GM18498 (cell line): ENCODE measurements around the gene KLHL40.

Source experiments
- ATAC-seq: cut with Tn5 transposase; IDR thresholded peaks from one replicate; pipeline ENCODE4 v1.9.1; 2021; ENCODE audit warnings: mild to moderate bottlenecking, moderate library complexity; ENCODE audit not compliant: unreplicated experiment

KLHL40 gene

DNA sequence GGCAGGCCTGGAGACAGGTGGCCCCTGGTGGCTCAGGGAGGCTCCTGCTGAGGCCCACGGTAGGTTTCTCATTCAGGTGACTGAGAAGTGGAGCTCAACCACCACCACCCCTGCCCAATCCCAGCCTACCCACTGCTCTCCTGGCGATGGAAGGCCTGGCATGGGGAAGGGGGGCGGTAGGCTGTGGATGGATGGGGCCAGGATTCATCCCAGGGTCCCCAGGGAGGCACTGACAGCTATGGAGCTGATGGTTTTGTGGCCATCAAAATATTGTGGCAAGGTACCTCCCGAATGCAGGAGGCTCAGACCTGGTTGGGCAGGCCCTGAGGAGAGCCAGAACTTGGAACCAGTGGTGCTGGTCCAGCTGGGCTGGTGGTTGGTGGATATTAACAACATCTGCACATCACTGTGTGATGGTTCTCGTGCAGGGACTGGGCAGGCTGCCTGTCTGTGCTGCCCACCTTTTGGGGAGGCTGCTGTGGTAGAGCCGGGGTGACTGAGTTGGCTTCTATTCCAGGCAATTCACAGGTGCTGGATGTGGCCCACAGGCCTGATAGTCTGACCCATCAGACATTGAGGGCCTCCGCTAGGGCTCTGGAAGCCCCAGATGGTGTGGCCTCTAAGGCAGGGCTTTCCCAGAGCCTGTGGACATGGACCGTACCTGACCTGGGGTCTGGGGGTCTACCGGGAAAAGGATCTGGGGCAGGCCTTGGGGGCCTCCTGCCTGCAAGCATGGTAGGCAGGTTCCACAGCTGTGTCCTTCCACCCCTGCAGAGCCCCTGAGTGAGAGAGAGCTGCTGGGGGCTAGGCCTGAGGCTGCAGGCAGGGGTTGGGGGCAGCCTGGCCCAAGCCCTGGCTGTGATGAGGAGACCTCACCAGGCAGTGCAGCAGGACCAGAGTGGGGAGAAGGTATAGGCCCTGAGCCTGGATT is 28.4 kb upstream of the KLHL40 start:
- ATAC-seq: no peak

DNA sequence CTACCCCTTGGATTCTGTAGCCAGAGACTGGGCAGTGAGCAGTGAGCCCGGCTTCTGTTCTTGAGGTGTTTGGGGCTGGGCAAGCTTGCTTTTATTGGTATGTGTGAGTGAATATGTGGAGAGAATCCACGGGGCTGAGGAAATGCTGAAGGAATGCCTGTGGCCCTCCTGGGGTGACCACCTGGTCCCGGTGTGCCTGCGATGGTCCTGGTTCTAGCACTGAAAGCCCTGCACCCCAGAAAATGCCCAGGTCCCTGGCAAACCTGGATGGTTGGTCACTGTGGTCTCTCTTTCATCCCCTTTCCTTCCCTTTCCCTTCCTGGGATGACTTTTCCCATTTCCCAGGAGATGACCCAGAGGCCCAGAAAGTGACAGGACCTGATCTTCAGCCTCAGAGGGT is 27.7 kb upstream of the KLHL40 start:
- no peak for ATAC-seq

DNA sequence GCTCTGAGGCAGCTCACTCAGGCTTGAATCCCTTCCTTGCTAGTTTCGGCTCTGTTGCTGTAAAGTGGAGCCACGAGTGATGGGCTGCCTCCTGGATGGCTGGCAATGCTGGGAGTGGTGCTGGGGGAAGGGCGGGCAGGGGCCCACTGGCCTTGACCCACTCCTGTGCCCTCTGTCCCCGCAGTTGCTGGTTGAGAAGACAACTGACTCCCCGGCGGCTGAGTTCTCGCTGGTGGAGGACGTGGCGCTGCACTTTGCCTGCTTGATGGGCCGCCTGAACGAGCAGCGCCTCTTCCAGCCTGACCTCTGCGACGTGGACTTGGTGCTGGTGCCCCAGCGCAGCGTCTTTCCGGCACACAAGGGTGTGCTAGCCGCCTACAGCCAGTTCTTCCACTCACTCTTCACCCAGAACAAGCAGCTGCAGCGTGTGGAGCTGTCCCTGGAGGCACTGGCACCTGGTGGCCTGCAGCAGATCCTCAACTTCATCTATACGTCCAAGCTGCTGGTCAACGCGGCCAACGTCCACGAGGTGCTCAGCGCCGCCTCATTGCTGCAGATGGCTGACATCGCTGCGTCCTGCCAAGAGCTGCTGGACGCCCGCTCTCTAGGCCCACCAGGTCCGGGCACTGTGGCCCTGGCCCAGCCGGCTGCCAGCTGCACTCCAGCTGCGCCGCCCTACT is 27.1 kb upstream of the KLHL40 start:
- ATAC-seq: no peak

DNA sequence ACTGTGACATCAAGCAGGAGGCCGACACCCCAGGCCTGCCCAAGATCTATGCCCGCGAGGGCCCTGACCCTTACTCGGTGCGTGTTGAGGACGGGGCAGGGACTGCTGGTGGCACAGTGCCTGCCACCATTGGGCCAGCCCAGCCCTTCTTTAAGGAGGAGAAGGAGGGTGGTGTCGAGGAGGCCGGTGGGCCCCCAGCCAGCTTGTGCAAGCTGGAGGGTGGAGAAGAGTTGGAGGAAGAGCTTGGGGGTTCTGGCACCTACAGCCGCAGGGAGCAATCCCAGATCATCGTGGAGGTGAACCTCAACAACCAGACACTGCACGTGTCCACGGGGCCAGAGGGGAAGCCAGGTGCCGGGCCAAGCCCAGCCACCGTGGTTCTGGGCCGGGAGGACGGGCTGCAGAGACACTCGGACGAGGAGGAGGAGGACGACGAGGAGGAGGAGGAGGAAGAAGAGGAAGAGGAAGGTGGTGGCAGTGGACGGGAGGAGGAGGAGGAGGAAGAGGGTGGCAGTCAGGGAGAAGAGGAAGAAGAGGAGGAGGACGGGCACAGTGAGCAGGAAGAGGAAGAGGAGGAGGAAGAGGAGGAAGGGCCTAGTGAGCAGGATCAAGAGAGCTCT is 26.5 kb upstream of the KLHL40 start:
- no peak for ATAC-seq

DNA sequence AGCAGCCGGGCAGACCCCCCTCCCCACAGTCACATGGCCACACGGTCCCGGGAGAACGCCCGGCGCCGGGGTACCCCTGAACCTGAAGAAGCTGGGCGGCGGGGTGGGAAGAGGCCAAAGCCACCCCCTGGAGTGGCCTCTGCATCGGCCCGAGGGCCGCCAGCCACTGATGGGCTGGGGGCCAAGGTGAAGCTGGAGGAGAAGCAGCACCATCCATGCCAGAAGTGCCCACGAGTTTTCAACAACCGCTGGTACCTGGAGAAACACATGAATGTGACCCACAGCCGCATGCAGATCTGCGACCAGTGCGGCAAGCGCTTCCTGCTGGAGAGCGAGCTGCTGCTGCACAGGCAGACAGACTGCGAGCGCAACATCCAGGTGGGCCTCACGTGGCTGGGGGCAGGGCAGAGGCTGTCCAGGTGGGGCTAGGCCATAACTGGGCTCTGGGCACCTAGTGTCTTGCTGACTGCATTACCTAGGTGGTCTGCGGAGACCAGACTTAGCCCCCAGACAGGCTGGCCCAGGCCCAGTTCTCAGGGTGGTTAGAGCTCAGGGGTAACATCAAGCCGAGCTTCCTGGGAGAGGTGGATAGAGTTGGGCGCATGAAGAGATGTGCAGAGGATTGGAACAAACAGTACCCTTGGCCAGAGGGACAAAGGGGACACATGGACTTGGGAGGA is 25.7 kb upstream of the KLHL40 start:
- ATAC-seq: no peak

DNA sequence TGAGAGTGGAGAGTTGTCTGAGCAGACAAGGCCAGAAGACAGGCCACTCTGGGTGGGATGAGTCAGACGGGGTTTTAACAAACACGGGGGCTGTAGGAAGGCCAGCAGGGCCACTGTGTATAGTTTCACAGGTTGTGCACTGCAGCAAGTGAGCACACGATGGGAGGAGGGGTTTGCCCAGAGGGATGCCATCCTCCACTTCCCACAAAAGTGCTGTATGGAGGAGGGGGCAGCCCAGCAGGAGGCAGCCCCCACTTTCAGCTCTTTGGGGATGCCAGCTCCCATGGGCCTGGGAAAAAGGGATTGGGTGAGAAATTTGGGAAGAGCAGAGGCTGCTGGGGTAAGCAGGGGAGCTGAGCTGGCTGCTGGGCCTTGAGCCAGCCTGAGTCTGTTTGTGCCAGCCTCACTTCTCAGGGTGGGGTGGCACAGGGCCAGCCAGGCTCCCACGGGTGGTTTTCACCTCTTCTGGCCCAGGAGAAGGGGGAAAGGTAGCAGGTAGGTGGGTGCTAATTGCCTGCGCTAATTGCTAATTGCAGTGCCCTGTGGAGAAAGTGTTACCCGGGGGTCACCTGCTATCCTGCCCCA is 25.1 kb upstream of the KLHL40 start:
- no peak for ATAC-seq

DNA sequence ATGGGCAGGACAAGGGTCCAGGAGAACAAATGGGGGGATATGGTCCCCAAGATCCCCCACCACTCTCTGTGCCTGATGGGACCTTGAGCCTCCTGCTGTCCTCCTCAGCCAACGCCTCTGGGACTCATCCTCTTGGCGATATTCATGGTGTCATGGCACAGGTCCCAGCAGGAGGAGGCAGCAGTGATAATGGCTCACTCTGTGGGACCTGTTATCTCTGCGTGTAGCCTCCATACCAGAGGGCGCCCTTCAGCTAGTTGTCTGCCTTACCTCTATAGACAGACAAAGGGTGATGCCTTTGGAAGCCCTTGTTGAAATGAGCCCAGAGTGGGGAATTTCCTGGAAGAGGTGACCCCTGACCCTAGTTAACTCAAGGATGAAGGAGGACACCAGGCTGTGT is 24.4 kb upstream of the KLHL40 start:
- no peak for ATAC-seq

DNA sequence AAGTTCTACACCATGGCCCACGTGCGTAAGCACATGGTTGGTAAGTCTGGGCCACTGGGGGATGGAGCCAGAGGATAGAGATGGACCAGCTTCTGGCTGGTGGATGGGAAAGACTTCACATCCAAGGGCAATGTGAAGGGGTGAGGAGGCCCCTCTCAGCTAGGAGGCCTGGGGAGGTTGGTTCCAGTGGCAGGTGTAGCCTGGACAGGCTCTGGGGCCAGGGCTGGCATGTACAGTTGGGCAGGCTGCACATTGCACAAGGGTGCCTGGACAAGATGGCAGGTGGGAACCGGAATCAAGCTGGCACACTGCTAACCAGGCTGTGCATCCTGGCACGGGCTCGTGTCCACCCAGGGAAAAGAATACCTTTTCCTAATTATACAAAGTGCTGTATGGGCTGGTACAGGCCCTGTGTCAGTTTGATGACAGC is 23.7 kb upstream of the KLHL40 start:
- no peak for ATAC-seq

DNA sequence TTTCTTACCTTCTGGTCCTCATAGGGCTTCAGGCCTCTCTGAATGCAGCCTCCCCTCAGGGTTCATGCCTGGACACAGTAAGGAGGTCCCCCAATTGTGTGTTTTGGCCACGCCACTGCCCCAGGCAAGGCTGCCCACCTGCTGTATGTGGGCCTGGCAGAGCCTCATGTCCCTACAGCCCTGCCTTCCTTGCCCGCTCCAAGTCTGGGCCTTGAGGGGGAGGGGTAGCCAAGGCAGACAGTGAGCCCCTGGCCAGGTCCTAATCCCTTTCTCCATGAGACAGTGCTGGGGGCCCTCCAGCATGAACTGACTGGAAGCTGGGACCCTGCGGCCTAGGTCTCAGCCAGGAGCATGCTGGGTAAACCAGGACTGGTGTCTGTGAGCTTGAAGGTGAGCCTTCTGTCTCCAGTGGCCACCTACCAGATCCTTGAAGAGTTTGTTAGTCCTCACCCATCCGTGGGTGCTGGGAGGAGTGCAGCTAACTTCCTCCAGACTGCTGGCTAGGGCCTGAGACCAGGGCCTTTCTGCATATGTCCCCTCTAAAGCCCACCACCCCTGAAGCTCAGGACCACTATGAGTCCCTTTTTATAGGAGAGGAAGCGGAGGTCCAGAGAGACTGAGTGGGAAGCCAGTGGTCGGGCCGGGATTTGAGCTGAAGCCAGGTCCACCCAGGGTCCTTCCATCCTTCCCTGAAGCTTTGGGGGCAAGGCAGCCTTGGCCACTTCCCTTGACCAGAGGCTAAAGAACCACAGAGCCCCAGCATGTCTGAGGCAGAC is 23.1 kb upstream of the KLHL40 start:
- ATAC-seq: no peak

DNA sequence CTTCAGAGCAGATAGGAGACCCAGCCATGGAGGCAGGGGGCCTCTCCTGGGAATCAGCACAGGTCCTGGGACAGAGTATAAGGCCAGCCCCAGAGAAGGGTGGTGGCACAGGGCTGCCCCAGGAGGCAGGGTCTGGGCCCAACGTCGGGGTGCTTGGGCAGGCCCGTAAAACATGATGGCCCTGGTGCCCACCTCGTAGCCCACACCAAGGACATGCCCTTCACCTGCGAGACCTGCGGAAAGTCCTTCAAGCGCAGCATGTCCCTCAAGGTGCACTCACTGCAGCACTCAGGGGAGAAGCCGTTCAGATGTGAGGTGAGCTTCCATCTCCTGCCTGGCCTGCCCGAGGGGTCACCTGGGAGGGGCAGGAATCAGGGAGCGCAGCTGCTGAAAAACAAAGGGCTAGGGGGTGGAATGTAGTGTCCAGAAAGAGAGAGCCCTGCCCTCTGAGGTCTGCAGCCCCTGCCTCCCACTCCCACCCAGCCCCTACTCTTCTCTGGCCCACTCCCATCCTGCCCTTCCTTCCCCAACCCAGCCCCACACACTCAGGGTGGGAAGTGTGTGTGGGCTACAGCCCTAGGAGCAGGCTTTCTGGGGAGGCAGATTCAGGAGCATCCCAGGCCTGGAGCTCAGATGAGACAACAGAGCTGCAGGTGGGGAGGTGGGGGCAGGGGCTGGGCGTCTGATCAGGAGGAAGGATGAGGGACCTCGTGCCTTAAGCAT is 22.4 kb upstream of the KLHL40 start:
- no peak for ATAC-seq

DNA sequence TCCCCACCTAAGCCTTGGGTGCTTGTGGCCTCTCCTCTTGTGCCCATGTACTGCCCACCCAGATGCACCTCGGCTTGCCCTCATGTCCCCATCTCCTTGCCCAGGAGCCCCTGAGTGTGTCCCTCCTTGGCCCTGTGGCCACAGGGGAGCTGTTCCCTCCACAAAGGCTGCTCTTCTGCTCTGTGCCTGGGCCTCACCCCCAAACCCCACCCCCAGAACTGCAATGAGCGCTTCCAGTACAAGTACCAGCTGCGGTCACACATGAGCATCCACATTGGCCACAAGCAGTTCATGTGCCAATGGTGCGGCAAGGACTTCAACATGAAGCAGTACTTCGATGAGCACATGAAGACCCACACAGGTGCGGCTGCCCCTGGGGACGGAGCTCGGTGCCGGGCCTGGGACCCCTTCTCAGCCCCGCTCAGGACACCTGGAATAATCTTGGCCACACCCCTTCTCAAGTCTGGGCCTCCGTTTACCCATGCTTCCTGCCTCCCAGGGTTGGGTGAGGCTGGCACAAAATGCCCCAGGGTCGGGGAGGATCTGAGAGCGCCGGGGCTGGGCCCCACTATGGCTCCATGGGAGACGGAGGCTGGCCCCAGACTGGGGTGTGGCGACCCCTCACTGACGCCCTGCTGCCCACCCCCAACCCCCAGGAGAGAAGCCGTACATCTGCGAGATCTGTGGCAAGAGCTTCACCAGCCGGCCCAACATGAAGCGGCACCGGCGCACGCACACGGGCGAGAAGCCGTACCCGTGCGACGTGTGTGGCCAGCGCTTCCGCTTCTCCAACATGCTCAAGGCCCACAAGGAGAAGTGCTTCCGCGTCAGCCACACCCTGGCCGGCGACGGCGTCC is 21.5 kb upstream of the KLHL40 start:
- no peak for ATAC-seq

DNA sequence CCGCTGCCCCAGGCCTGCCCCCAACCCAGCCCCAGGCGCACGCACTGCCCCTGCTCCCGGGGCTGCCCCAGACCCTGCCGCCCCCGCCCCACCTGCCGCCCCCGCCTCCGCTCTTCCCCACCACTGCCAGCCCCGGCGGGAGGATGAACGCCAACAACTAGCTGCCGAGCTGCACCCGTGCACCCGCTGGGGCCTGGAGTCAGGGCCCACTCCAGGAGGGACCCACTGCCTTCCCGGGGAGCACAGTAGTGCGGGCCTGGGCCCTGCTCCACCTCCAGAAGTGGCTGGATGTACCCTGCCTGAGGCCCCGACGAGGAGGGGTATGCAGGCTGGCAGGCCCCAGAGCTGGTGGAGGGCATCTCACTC is 20.9 kb upstream of the KLHL40 start:
- ATAC-seq: no peak

DNA sequence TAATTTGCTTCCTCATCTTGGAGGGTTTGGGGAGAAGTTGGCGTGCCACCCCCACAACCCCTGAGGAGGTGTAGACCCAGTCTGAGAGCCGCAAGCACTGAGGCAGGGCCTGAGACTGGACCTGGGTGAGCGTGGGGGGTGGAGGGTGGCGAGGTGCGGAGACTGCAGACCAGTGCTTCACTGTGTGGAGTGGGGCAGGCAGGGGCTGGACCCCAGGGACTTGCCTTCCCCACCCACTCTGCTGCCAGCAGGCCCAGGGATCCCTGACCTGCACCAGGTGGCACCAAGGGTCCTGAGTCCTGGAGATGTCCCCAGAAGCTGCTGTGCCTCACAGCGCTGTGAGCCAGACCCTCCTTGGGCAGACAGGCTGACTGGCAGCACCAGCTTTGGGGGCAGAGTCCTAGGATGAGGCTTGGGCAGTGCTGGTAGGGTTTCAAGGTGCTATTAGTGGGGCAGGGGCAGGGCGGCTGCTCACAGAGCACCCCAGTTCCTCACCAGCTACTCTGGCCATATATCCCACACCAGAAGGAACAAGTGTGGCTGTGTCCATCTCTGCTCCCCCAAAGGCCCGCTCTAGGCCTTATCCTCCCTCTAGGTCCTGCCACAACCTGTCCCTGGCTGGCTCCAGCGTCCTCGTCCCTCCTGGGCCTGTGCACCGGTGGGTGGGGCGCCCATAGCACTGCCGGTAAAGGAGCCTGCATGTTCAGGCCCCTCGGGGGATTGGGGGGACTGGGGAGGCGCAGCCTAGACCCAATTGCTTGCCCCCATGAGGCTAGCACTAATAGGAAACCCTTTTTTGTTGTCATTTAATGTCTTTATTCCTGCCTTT is 20.1 kb upstream of the KLHL40 start:
- ATAC-seq: no peak

DNA sequence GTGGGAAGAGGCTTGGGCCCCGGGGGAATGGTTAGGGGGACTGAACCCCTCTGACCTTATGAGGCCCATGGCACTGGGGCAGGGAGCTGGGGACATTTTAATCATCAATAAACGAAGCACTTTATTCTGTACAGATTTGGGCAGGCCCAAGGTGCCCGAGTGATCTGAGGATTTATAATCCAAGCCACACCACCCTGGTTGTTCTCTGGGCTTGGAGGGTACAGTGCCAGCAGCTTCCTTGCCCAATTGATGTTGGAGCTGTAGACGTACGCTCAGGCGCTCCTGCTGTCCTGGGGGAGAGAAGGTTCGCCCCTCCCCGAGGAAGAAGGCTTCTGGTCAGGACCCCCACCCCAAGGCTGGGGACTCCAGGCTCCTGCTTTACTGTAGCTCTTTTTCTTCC is 19.3 kb upstream of the KLHL40 start:
- no peak for ATAC-seq

DNA sequence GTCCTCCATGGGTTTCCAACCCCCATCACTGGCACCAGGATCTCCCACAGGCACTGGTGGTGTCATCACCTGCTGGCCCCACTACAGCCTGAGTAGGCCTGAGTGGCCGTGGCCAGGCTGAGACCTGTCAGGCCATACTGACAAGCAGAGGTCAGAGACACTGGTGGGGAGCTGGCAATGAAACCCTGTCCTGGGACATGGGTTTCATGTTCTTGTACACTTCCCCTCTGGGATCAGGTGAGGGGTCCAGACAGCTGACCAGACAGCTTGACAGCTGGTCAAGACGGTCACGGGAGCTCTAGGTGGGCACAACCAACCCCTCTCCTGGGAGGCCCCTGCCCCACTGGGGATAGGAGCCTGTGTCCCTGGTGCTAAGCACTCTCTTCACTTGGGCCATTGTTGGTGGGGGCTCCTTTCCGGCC is 18.7 kb upstream of the KLHL40 start:
- ATAC-seq: no peak

DNA sequence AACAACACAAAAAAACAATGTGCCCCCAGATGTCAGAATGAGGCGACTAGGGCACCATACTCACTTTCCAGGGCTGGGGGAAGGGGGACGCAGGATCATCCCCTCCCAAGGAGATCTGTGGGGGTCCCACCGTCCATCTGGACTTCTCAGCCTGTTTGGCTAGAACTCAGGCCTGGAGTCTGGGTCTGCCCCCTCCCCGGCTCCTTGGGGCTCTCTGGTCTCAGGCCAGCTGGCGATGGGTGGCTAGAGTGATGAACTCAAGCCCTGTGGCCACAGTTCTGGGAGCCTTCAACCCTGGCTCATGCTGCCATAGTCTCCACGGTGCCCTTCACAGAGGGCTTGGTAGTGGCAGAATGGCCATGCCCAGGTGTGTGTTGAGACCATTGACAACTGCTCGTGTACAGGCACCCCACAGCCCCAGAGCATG is 18.2 kb upstream of the KLHL40 start:
- ATAC-seq: no peak

DNA sequence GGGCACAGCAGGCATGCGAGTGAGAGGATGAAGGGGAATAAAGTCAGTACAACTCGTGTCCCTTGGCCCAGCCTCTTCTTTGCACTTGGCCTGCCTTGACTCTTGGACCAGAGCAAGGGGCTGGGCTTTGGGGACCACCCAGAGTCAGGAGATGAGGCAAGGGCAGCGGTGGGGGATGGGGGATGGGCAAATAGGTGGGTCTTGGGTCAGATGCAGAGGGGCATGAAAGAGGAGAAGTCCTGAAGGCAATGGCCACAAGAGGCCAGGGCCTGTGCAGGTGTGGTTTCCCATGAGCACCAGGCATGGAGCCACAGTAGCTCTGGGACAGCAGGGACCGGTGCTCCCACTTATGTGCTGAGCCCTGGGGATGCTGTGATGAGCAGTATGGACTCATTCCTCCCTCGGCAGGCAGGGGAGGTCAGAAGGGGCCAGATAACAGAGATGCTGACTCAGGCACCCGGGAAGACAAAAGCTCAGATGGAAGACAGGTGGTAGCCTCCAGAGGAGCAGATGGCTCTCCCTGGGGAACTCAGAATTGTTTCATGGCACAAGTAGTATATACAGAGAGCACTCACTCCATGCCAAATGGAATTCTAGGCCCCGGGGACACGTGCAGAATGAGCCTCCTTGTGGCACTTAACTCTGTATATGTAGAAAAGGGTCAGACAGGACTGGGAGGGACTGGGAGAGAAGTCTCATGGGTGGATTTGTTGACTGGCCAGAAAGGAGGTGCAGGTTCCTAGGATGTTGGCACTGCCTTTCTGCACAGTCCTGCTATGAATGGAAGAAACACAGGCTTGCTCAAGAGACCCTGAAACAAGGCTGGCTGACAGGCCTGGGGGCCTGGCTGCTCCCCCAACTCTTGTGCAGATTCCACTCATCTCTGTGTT is 17.6 kb upstream of the KLHL40 start:
- no peak for ATAC-seq
